ENCODE data around the gene CST6.

Gene CST6

DNA sequence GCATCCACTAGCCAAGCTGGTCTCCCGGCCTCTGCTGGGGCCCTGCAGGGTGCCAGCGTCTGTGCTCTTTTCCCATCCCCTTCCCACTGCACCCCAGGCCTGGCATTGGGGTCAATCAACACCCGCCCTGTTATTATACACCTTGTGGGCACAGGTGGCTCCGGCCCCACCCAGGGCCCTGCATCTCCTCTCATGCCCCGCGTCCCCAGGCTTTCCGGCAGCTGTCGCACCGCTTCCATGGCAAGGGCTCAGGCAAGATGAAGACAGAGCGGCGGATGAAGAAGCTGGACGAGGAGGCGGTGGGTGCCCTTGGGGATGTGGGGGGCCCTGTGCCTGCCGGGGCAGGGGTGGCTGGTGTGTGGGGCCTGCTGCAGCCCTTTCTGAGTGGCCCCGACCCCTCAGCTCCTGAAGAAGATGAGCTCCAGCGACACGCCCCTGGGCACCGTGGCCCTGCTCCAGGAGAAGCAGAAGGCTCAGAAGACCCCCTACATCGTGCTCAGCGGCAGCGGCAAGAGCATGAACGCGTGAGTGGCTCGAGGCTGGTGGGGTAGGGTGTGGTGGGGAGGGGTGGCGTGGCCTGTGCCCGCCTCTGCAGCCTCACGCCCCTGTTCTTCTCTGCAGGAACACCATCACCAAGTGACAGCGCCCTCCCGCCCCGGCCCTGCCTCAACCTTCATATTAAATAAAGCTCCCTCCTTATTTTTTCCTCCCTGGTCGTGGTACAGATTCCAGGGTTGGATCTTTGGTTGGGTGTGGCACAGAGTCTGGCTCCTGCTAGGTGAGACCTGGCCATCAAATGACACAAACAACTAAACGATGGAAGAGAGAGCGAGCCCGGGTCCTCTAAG lies 33.2 kb upstream of the CST6 start:
- peaks cover 62% of the 10 kb centered on the region for H3K36me3 Mint-ChIP-seq (ENCODE audit: low read depth)

DNA sequence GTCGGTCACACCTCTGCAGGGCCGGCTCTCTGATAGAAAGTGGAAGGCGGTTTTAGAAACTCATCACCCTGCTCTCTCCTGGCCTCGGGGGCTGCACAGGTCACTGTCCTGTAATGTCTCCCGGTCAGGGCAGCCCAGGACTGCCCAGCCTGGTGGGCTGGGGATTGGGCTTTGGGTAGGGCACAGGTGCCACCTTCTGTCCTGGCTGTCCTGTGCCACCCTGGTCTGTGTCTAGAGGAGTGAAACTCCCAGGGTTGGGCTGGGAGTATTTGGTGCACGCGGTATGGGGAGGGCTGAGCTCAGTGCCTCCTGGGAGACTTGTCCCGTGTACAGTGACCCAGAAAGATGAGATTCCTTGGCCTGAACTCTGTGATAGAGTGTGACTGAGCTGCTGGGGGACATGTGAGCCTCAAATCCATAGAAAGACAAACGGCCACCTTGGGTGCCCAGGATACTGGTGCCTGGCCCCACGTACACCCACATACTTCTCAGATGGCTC lies 32.5 kb upstream of the CST6 start:
- Mint-ChIP-seq H3K4me3 (no peak overlapping the region), H3K36me3 (ENCODE audit: low read depth) (peaks cover 57% of the 10 kb centered on the region), H3K4me1 (ENCODE audit: low read depth) (peaks cover 21% of the 10 kb centered on the region), H3K27ac (peak overlapping the region; percentile 10), H3K9me3 (no peaks in the 10 kb centered on the region), H3K27me3 (no peaks in the 10 kb centered on the region)
- intact Hi-C loops (cut with micrococcal nuclease): no loop called here

More for the DNA sequence above, 33.2 kb upstream of the CST6 start:
- H3K9me3 Mint-ChIP-seq: no peaks in the 10 kb centered on the region
- peaks cover 21% of the 10 kb centered on the region for H3K4me1 Mint-ChIP-seq (ENCODE audit: low read depth)
- H3K4me3 Mint-ChIP-seq: no peak overlapping the region
- intact Hi-C loops (cut with micrococcal nuclease): no loop called here
- peak overlapping the region; percentile 10 for H3K27ac Mint-ChIP-seq
- no peaks in the 10 kb centered on the region for H3K27me3 Mint-ChIP-seq

DNA sequence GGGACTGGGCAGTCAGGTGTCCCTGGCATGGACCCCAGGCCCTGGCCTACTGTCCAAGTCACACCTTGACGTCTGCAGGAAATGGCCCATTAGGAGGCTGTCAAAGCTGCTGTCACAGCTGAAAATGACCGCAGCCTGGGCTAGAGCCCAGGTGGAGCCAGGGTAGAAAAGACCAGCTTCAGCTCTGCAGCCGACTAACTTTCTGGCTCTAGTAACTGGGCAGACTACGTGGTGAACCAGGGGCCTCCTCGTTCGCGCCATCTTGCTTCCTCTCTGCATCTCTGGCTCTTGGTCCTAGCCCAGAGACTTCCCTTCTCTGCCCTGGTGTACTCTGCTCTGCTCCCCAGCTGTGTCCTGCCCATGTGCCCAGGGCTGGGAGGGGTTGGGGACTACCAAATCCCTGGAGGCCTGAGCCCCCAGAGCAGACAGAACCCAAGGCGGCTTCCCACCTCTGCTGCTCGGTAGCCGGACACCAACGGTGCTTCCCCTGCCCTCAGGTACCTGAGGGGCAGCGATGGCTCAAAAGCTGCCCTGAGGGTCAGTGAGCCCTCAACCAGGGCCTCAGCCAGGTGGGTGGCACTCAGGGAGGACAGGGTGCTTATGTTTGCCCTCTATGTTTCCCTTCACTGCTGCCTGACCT lies 30.6 kb upstream of the CST6 start:
- no peaks in the 10 kb centered on the region for H3K27me3 Mint-ChIP-seq
- intact Hi-C loops (cut with micrococcal nuclease): no loop called here
- no peak overlapping the region for H3K4me3 Mint-ChIP-seq
- peaks cover 46% of the 10 kb centered on the region for H3K36me3 Mint-ChIP-seq (ENCODE audit: low read depth)
- no peak overlapping the region for H3K27ac Mint-ChIP-seq
- H3K9me3 Mint-ChIP-seq: no peaks in the 10 kb centered on the region
- peaks cover 12% of the 10 kb centered on the region for H3K4me1 Mint-ChIP-seq (ENCODE audit: low read depth)

GRCh38 chr11:65981972-65982823 lies 29.6 kb upstream of the CST6 start:
- H3K9me3 Mint-ChIP-seq: no peaks in the 10 kb centered on the region
- no peaks in the 10 kb centered on the region for H3K27me3 Mint-ChIP-seq
- H3K4me1 Mint-ChIP-seq (ENCODE audit: low read depth): peaks cover 11% of the 10 kb centered on the region
- H3K27ac Mint-ChIP-seq: no peak overlapping the region
- H3K36me3 Mint-ChIP-seq (ENCODE audit: low read depth): peaks cover 36% of the 10 kb centered on the region
- H3K4me3 Mint-ChIP-seq: no peak overlapping the region
- intact Hi-C loops (cut with micrococcal nuclease): no loop called here

DNA sequence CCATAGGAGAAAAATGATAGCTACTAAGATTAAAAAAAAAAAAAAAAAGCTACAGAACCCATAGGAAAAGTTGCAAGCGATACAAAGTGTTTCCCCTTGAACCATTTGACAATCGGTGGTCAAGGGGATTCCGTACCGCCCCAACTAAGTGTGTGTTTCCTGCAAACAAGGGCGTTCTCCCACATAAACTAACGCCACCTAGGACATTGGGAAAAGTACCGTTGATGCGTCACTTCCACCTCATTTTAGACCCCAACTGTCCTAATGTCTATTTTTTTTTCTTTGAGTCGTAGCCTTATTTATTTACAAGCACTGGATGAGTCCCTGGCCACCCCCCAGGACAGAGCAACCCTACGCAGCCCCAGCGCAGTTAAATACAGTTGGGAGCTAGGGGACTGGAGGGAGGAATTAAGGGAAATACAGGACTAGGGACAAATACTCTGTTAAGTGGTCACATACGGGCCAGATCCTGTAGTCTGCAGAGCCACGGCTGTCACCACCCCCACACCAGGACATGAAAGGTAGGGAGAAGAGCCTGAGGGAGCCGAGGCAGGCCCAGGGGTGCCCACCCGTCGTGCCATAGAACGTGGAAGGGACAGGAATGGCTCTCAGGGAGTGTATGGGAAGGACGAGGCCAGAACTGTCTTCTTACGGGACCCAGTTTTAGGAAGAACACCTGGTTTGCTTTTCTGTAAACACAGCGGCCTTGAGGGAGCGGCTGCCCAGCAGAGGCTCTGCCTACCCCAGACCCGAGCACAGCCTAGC lies 28.8 kb upstream of the CST6 start:
- Mint-ChIP-seq H3K36me3 (ENCODE audit: low read depth) (peaks cover 28% of the 10 kb centered on the region), H3K9me3 (no peaks in the 10 kb centered on the region), H3K4me3 (no peak overlapping the region), H3K27ac (no peak overlapping the region), H3K27me3 (no peaks in the 10 kb centered on the region), H3K4me1 (ENCODE audit: low read depth) (peaks cover 11% of the 10 kb centered on the region)
- intact Hi-C loops (cut with micrococcal nuclease): no loop called here

GRCh38 chr11:65983589-65983987 lies 28.2 kb upstream of the CST6 start:
- Mint-ChIP-seq H3K9me3 (no peaks in the 10 kb centered on the region), H3K36me3 (ENCODE audit: low read depth) (peaks cover 22% of the 10 kb centered on the region), H3K4me3 (no peak overlapping the region), H3K27me3 (no peaks in the 10 kb centered on the region), H3K27ac (no peak overlapping the region), H3K4me1 (ENCODE audit: low read depth) (peaks cover 11% of the 10 kb centered on the region)
- intact Hi-C loops (cut with micrococcal nuclease): no loop called here

GRCh38 chr11:65987336-65987735 lies 24.5 kb upstream of the CST6 start:
- H3K9me3 Mint-ChIP-seq: no peaks in the 10 kb centered on the region
- no peaks in the 10 kb centered on the region for H3K27me3 Mint-ChIP-seq
- intact Hi-C loops (cut with micrococcal nuclease): no loop called here
- no peak overlapping the region for H3K4me3 Mint-ChIP-seq
- H3K27ac Mint-ChIP-seq: no peak overlapping the region
- H3K4me1 Mint-ChIP-seq (ENCODE audit: low read depth): peaks cover 12% of the 10 kb centered on the region
- peaks cover 8% of the 10 kb centered on the region for H3K36me3 Mint-ChIP-seq (ENCODE audit: low read depth)

GRCh38 chr11:65988791-65989592 lies 22.8 kb upstream of the CST6 start:
- Mint-ChIP-seq H3K27ac (peak overlapping the region; percentile 53), H3K9me3 (no peaks in the 10 kb centered on the region), H3K36me3 (ENCODE audit: low read depth) (peaks cover 8% of the 10 kb centered on the region), H3K4me1 (ENCODE audit: low read depth) (peaks cover 12% of the 10 kb centered on the region), H3K27me3 (no peaks in the 10 kb centered on the region), H3K4me3 (no peak overlapping the region)
- intact Hi-C loops (cut with micrococcal nuclease): loop anchor here (1.0 kb wide), 3 partner anchors 101 to 283 kb away; partner anchors contain the start of gene FIBP

- Mint-ChIP-seq H3K4me3 (no peak overlapping the region), H3K36me3 (ENCODE audit: low read depth) (peaks cover 24% of the 10 kb centered on the region), H3K27ac (no peak overlapping the region), H3K4me1 (ENCODE audit: low read depth) (peaks cover 7% of the 10 kb centered on the region), H3K27me3 (no peaks in the 10 kb centered on the region), H3K9me3 (no peaks in the 10 kb centered on the region)
- intact Hi-C loops (cut with micrococcal nuclease): no loop called here
These were observed 19.8 kb upstream of the CST6 start for GRCh38 chr11:65992056-65992455.

DNA sequence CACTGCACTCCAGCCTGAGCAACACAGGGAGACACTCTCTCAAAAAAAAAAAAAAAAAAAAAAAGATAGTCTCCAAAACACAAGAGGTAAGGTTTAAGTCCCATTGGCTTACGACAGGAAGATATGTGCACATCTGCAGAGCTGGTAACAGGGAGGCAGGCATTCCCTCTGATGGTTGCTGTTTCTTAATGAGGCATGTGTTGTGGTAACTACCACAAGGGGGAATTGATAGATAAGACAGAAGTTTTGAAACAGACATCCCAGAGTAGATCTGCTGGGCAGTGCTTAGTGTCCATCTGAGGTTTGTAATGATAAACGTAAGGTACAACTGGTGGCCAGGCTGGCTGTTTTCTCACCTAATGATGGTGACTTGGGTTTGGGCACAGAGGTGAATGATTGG lies 14.5 kb upstream of the CST6 start:
- H3K36me3 Mint-ChIP-seq (ENCODE audit: low read depth): peaks cover 59% of the 10 kb centered on the region
- H3K27ac Mint-ChIP-seq: no peak overlapping the region
- intact Hi-C loops (cut with micrococcal nuclease): no loop called here
- H3K9me3 Mint-ChIP-seq: no peaks in the 10 kb centered on the region
- H3K4me1 Mint-ChIP-seq (ENCODE audit: low read depth): peaks cover 12% of the 10 kb centered on the region
- H3K27me3 Mint-ChIP-seq: no peaks in the 10 kb centered on the region
- no peak overlapping the region for H3K4me3 Mint-ChIP-seq

DNA sequence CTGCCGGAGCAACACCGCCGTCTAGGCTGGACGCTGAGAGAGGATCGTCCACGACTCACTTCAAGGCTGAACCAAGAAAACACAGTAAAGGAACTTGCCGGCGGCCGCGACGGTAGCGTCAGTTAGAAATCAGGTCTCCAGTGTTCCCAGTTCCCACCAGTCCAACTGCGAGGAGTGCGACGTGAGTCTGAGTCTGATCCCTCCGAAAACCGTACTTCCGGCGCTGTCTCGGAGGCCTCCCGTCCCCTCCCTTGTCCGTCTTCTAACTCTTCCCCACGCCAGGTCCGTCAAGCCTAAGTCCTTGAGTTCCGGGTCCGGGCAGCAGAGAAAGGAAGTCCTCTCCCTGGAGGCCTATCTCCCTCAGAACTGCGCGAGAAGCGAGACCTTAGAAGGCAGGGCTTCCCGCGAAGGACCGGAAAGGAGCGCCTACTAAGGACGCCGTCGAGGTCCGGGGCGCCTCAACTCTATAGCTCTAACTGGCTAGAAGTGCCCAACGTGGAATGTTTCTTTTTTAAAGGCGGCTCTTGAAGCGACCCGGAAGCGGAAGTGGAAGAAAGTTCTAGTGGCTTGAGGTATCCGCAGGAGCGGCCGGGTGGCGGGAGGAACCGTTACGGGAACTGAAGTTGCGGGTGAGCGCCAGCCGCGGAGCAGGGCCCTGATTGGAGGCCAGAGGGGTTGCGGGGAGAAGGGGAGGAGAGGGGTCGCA lies 9.7 kb upstream of the CST6 start, which contains the start of the genes BANF1 and EIF1AD:
Gene BANF1 (plus strand): TSS at position 562 of the 706 bp plus-strand sequence. CDS start 748 bp downstream, outside the sequence.
Gene EIF1AD (minus strand): TSS at position 216 of the 706 bp plus-strand sequence. CDS start 1,768 bp downstream, outside the sequence.
- no peaks in the 10 kb centered on the region for H3K9me3 Mint-ChIP-seq
- peak within 1 kb of the TSS; percentile 98 for H3K4me3 Mint-ChIP-seq
- peak within 1 kb of the TSS; percentile 100 for H3K27ac Mint-ChIP-seq
- intact Hi-C loops (cut with micrococcal nuclease): loop anchor here (1.0 to 10.0 kb wide), 2 partner anchors 41 to 63 kb away; partner anchors contain the start of gene SART1
- no peaks in the 10 kb centered on the region for H3K27me3 Mint-ChIP-seq
- peaks cover 80% of the 10 kb centered on the region for H3K36me3 Mint-ChIP-seq (ENCODE audit: low read depth)
- H3K4me1 Mint-ChIP-seq (ENCODE audit: low read depth): peaks cover 35% of the 10 kb centered on the region
